Right lobe of liver (tissue), 4 donors: ENCODE data around the gene TYSND1.

Experiments
- POLR2A ChIP-seq: fragments of 450-650 bp; IDR thresholded peaks from one replicate; pipeline ENCODE4 v1.6.1; 2017; ENCODE audit warnings: antibody characterized with exemption, mild to moderate bottlenecking
- TF ChIP-seq, protein P1 (sequence below), 4 donors: fragments of 200-600 bp in 3 of 4; fragments of 450-650 bp in 1 of 4; IDR thresholded peaks; one replicate each; pipeline versions ENCODE4 v1.5.1 to v1.8.0; 2016 to 2022; ENCODE audit warnings: antibody characterized with exemption in 4 of 4, mild to moderate bottlenecking in 2 of 4
- donor health status: DM: no; HTN: no; CAD: no.
- donor health status: DM: no; HTN: no; CAD: no.
- donor health status: DM: no; HTN: yes; CAD: no.

DNA sequence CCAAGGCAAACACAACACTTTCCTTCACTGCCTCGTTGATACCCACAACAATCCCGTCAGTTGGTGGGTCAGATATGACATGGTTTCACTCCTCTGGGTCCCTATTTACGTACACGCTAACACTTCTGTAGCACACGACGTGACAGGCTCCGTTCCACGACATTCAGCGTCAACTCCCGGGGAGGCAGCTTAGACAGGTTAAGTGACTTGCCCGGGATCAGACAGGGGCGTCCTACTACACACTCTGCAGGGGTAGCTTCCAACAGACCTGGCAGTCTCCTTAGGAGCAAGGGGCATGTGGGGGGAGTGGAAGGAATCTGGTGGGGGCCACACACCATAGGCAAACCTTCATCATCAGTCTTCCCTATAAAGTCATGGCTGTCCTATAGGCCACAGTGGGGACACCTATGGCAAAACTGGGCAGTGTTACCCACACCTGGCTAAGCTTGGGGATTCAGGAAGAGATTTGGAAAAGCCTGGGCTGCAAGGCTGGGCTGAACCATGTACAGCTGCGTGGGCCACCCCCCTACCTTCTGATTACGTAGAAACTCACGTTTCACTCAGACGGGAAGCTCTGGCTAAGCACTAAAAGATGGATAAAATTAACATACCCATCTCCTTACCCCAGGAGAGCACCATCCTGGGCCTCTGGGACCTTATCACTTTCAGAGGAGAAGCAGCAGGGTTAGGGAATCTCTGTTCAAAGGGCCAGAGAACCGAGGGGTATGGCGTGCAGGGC, 2.0 kb downstream of the TYSND1 start:
- TF ChIP-seq, protein P1, sequence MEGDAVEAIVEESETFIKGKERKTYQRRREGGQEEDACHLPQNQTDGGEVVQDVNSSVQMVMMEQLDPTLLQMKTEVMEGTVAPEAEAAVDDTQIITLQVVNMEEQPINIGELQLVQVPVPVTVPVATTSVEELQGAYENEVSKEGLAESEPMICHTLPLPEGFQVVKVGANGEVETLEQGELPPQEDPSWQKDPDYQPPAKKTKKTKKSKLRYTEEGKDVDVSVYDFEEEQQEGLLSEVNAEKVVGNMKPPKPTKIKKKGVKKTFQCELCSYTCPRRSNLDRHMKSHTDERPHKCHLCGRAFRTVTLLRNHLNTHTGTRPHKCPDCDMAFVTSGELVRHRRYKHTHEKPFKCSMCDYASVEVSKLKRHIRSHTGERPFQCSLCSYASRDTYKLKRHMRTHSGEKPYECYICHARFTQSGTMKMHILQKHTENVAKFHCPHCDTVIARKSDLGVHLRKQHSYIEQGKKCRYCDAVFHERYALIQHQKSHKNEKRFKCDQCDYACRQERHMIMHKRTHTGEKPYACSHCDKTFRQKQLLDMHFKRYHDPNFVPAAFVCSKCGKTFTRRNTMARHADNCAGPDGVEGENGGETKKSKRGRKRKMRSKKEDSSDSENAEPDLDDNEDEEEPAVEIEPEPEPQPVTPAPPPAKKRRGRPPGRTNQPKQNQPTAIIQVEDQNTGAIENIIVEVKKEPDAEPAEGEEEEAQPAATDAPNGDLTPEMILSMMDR (IDR thresholded peaks at IDR 0.05): no peak
- no peak for TF ChIP-seq POLR2A
